ENCODE data around the gene HPX. TPM values are rescaled to one million over a fixed set of nuclear protein-coding genes. Genes with fewer than 3 reads are reported as not detected.

Gene HPX
- total RNA-seq, 2 experiments from 2014 or later = not detected

DNA sequence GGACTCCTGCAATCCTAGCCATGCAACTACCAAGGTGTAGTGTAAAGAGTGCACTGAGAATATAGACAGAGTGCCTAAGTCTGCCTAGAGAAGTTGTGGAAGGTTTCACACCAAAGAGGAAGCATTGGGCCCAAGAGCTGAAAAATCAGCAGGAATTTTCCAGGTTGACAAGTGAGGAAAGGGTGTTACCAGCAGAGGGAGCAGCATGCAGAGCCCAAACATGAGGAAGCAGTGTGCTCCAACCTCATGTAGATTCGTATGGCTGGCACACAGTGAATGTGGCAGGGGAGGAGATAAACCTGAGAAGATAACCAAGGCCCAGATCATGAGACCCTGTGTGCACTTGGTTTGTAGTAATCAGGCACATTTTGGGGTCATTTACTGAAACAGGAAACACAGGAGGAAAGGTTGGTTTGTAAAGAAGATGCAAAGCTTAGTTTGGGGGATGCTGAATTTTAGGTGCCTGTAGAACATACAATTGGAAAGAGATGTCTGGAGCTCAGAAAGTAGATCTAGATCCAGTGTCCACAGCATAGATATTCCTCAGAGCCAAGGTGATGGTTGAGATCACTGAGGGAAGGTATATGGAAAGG, 1.7 kb downstream of the HPX start:
- DNase-seq (peak; percentile 51), ATAC-seq (peak; percentile 40)
- TF ChIP-seq, protein P1, sequence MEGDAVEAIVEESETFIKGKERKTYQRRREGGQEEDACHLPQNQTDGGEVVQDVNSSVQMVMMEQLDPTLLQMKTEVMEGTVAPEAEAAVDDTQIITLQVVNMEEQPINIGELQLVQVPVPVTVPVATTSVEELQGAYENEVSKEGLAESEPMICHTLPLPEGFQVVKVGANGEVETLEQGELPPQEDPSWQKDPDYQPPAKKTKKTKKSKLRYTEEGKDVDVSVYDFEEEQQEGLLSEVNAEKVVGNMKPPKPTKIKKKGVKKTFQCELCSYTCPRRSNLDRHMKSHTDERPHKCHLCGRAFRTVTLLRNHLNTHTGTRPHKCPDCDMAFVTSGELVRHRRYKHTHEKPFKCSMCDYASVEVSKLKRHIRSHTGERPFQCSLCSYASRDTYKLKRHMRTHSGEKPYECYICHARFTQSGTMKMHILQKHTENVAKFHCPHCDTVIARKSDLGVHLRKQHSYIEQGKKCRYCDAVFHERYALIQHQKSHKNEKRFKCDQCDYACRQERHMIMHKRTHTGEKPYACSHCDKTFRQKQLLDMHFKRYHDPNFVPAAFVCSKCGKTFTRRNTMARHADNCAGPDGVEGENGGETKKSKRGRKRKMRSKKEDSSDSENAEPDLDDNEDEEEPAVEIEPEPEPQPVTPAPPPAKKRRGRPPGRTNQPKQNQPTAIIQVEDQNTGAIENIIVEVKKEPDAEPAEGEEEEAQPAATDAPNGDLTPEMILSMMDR (IDR thresholded peaks at IDR 0.05) = peak; percentile 55
- no peaks in the 10 kb centered on the region for H3K36me3 Mint-ChIP-seq (ENCODE audit: low read depth)
- H3K9me3 Mint-ChIP-seq = no peaks in the 10 kb centered on the region
- ChIA-PET CTCF (interaction anchor here (0.7 to 14.5 kb wide), 16 partner anchors 9 to 89 kb away, joined by 3 to 652 read pairs (median 4); partner anchors contain the start of gene APBB1), POLR2A (interaction anchor here (1.0 to 1.1 kb wide), 2 partner anchors 20 to 61 kb away, joined by 3 read pairs; partner anchors contain the start of gene APBB1)
- no peak overlapping the region for H3K27ac Mint-ChIP-seq
- intact Hi-C loops (cut with micrococcal nuclease) = no loop called here
- H3K4me1 Mint-ChIP-seq (ENCODE audit: low read depth) = peaks cover 3% of the 10 kb centered on the region
- no peak overlapping the region for H3K4me3 Mint-ChIP-seq
- no peaks in the 10 kb centered on the region for H3K27me3 Mint-ChIP-seq

DNA sequence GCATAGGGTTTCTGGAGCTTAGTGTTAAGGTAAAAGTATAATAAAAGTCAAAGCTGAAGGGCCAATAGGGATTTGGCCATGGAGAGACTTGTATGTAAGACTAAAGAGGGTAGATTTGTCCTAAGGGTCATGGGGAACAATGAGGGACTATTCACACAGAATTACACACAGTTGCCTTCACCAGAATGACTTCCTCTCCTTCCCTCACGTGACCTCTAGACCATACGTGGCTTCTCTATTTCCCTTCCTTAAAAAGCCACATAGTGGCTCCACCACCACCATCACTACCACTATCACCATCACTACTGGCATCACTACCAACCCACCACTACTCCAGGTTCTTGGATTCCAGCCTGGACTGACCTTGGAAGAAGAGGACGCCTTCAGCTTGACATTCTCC, 2.8 kb downstream of the HPX start:
- Mint-ChIP-seq H3K27me3 (no peaks in the 10 kb centered on the region), H3K27ac (no peak overlapping the region), H3K9me3 (no peaks in the 10 kb centered on the region), H3K4me3 (no peak overlapping the region), H3K36me3 (ENCODE audit: low read depth) (no peaks in the 10 kb centered on the region), H3K4me1 (ENCODE audit: low read depth) (peaks cover 3% of the 10 kb centered on the region)
- TF ChIP-seq, protein P1 (IDR thresholded peaks at IDR 0.05) = no peak
- intact Hi-C loops (cut with micrococcal nuclease) = no loop called here
- ATAC-seq = peak; percentile 28
- ChIA-PET CTCF (interaction anchor here (1.4 to 14.5 kb wide), 7 partner anchors 8 to 68 kb away, joined by 3 to 652 read pairs (median 10); no protein-coding TSS in a partner anchor), POLR2A (interaction anchor here (0.8 kb wide), 1 partner anchor 28 kb away, joined by 3 read pairs; no protein-coding TSS in a partner anchor)
- no peak for DNase-seq

DNA sequence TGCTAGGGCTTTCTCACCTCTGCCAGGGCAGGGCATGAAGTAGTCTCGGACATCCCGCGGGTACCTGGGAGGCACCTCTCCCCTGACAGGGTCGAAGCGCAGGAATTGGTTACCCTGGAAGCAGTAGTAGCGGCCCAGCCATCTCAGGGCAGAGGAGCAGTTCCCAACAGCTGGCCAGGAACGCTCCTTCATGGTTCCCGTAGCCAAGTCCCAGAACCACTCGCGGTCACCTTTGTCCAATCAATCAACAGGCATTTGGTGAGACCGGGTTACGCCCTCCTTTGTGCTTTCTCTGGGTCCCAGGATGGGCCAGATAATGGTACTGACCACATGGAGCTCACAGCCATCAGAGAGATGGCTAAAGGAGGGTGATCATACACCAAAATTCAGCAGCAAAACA, 3.4 kb downstream of the HPX start:
- POLR2A ChIA-PET = interaction anchor here (0.8 to 1.0 kb wide), 2 partner anchors 19 to 27 kb away, joined by 3 read pairs; partner anchors contain the start of gene APBB1
- no peak for ATAC-seq
- H3K27me3 Mint-ChIP-seq = no peaks in the 10 kb centered on the region
- H3K36me3 Mint-ChIP-seq (ENCODE audit: low read depth) = no peaks in the 10 kb centered on the region
- H3K27ac Mint-ChIP-seq = no peak overlapping the region
- DNase-seq = no peak
- no peaks in the 10 kb centered on the region for H3K9me3 Mint-ChIP-seq
- H3K4me3 Mint-ChIP-seq = no peak overlapping the region
- TF ChIP-seq, protein P1 (IDR thresholded peaks at IDR 0.05) = no peak
- intact Hi-C loops (cut with micrococcal nuclease) = no loop called here
- H3K4me1 Mint-ChIP-seq (ENCODE audit: low read depth) = peaks cover 3% of the 10 kb centered on the region
- CTCF ChIA-PET = interaction anchor here (1.8 to 14.5 kb wide), 4 partner anchors 12 to 68 kb away, joined by 7 to 652 read pairs (median 11); no protein-coding TSS in a partner anchor

DNA sequence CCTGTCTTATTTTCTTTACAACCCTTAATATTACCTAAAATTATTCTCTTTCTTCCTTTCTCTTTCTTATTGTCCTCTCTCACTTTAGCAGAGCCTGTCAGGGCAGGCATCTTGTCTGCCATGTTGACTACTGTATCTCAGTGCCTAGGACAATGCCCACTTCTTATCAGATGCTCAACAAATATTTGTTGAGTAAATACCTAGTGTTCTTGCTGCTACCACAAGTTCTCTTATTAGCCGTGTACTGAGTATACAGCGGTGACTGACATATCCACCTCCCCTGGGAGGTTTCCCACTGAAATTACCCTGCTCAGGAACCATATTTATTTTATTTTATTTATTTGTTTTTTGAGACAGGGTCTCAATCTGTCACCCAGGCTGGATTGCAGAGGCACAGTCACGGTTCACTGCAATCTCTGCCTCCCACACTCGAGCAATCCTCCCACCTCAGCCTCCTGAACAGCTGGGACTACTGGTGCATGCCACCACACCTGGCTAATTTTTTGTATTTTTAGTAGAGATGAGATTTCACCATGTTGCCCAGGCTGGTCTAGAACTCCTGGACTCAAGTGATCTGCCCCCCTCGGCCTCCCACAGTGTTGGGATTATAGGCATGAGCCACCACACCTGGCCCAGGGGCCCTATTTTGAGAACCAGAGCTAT, 6.7 kb downstream of the HPX start:
- no peak for ATAC-seq
- intact Hi-C loops (cut with micrococcal nuclease) = no loop called here
- TF ChIP-seq, protein P1 (IDR thresholded peaks at IDR 0.05) = no peak
- no peak overlapping the region for H3K27ac Mint-ChIP-seq
- no peaks in the 10 kb centered on the region for H3K27me3 Mint-ChIP-seq
- no peak for DNase-seq
- H3K9me3 Mint-ChIP-seq = no peaks in the 10 kb centered on the region
- peaks cover 3% of the 10 kb centered on the region for H3K4me1 Mint-ChIP-seq (ENCODE audit: low read depth)
- POLR2A ChIA-PET = interaction anchor here (0.7 kb wide), 1 partner anchor 79 kb away, joined by 3 read pairs; no protein-coding TSS in a partner anchor
- H3K4me3 Mint-ChIP-seq = no peak overlapping the region
- H3K36me3 Mint-ChIP-seq (ENCODE audit: low read depth) = no peaks in the 10 kb centered on the region
- CTCF ChIA-PET = interaction anchor here (1.5 to 3.9 kb wide), 3 partner anchors 9 to 80 kb away, joined by 3 to 15 read pairs (median 9); no protein-coding TSS in a partner anchor

DNA sequence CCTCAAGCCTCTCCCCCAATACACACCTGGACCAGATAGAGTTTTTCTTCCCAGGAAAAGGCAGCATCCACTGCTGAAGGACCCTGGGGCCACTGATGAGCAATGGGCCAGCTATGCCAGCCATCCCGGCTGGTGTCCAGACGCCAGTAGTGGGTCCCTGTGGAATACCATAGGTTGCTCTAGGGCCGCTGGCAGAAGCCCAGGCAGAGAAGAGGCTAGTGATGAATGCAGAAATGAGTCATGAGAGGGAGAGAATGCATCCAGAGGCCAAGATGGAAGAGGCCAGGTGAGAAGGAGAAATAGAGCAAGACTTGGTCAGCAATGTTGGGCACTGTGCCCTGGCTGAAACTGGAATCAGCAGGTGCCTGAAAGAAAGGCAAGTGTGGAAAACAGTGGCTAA, 8.9 kb downstream of the HPX start:
- Mint-ChIP-seq H3K9me3 (no peaks in the 10 kb centered on the region), H3K36me3 (ENCODE audit: low read depth) (no peaks in the 10 kb centered on the region), H3K27me3 (no peaks in the 10 kb centered on the region), H3K4me3 (no peak overlapping the region), H3K4me1 (ENCODE audit: low read depth) (peaks cover 3% of the 10 kb centered on the region), H3K27ac (no peak overlapping the region)
- ChIA-PET POLR2A (no interaction called here), CTCF (interaction anchor here (1.9 to 3.9 kb wide), 5 partner anchors 12 to 69 kb away, joined by 11 to 47 read pairs (median 15); no protein-coding TSS in a partner anchor)
- intact Hi-C loops (cut with micrococcal nuclease) = no loop called here
- DNase-seq = no peak
- no peak for ATAC-seq
- TF ChIP-seq, protein P1 (IDR thresholded peaks at IDR 0.05) = no peak

Data from activated CD8-positive, alpha-beta T cell treated with anti-CD3 and anti-CD28 coated beads for 36 hours (primary cell).